GM19328 (cell line): ENCODE data around the gene PPP4R2.

Experiments
- ATAC-seq: cut with Tn5 transposase; IDR thresholded peaks from one replicate; pipeline ENCODE4 v1.9.1; 2021; ENCODE audit warnings: mild to moderate bottlenecking, moderate library complexity; ENCODE audit not compliant: unreplicated experiment

The PPP4R2 gene

DNA sequence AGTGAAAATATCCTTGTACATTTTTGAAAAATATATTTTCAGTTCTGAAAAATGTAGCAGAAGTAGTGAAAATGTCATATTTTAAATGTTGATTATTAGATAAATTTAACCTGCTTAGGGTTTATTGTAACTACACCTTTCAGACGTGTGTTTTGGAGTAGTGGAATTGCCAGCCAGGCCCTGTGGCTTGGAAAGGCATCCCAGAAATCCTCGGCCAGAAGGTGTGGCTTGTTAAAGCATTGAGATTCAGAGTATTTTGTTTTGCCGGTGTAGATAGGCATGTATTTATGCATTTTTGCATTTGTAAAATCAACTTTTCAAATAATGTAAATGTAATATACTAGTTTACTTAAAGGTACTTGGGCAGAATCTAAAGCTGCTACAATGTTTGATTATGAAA, 71.8 kb downstream of the PPP4R2 start:
- ATAC-seq: no peak

- no peak for ATAC-seq
These were observed 72.6 kb downstream of the PPP4R2 start for GRCh38 chr3:73069187-73069586.

DNA sequence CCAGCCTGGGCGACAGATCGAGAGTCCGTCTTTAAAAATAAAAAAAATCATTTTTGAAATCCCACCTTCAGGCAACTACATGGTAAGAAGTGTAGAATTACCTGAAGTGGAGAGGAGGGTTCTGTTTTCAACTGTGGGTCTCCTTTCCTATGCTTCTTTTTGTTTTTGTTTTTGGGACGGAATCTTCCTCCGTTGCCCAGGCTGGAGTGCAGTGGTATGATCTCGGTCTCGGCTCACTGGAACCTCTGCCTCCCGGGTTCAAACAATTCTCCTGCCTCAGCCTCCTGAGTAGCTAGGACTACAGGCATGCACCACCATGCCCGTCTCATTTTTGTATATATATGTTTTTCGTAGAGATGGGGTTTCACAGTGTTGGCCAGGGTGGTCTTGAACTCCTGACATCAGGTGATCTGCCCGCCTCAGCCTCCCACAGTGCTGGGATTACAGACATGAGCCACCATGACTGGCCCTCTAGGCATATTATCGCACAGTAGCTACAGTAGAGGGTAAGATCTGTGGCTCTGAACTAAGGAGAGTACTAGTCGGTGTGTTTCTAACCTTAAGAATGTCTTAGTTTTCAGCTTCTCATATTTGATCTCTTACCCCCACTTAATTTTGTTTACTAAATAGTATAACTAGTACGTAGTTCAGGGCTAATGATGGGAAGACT, 73.3 kb downstream of the PPP4R2 start:
- ATAC-seq: no peak

- no peak for ATAC-seq
These were observed 74.3 kb downstream of the PPP4R2 start for GRCh38 chr3:73070675-73071575.

DNA sequence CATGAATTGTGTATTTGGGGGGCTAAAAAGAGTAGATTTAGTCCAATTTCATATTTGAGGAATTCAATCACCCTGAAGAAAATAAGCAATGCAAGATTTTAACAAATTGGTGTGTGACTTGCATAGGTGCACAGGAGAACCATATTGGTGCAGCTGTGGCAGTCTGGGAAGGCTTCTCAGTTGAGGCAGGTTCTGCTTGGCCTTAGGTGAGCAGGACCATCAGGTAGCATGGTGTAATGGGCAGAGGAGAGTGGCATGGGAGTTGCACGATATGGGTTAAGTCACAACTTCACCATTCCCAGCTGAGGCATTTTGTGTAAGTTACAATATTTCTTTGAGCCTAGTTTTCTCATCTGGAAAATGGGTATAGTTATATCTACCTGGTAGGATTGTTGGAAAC, 75.3 kb downstream of the PPP4R2 start:
- ATAC-seq: no peak

- no peak for ATAC-seq
These were observed 76.0 kb downstream of the PPP4R2 start for GRCh38 chr3:73072634-73073033.

DNA sequence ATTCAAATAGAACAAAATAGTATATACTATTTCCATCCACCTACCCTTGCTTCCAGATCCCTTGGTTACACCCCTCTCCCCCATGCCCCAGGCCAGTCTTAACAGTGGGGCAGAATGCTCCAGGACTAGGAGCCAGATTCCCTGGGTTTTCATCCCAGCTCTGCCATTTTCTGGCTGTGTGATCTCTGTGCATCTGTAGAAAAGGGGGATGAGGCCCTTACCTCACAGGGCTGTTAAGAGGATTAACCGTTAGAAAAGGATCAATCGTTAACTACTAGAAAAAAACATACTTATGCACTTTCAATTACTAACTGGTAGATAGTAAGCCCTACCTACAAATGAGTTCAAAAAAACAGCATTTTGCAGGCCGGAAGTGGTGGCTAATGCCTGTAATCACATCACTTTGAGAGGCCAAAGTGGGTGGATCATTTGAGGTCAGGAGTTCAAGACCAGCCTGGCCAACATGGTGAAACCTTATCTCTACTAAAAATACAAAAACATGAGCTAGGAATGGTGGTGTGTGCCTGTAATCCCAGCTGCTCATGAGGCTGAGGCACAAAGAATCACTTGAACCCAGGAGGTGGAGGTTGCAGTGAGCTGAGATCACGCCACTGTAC, 76.6 kb downstream of the PPP4R2 start:
- no peak for ATAC-seq

GRCh38 chr3:73074781-73075180, 78.2 kb downstream of the PPP4R2 start:
- ATAC-seq: no peak

DNA sequence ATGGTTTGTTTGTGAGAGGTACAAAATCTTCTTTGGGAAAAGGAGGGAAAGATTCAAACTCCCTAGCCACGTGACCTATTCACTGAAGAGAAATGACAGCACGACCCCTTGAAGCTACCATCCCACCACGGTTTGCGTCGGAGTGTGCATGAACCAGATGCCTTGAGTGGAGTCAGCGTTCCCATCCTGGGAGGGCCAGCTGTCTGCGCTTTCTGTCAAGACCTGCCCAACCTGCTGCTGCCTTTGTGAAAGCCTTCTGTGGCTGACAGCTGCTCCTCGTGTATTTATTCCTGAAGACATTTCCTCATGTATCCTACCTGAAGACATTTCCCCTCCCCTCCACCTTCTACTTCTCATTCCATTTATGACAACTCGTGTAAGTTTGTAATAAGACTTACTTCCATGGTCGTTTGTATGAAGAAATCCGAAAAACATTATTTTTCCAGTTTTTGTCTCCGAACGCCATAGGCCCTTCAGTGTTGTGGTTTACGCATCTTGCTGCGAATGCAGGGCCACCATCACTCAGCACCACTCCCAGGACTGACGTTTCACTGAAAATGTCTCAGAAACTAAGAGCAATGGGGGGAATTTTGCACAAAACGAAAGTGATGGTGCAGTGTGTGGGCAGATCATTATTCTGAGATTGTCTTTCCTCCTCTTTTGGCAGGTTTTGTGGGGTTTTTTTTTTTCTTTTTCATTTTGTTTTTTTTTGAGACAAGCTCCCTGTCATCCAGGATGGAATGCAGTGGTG, 83.8 kb downstream of the PPP4R2 start:
- no peak for ATAC-seq

- ATAC-seq: no peak
These were observed 84.5 kb downstream of the PPP4R2 start for GRCh38 chr3:73081140-73081539.

DNA sequence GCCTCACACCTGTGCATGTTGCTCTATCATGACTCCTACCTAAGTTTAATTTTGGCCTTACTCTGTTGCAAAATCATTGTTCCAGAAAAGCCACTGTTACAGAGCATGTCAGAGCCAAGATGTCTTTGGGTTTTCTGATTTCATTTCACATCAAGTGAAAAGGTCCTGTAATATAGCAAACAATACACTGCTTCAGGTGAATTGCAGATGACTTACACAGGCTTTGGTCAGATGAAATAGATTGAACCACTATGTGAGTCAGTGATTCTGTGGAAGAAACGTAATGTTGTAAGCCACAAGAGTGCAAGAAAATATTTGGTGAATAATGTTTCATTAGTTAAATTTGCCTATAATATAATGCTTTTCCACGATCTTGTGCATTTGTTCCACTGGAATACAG, 87.6 kb downstream of the PPP4R2 start:
- ATAC-seq: no peak

GRCh38 chr3:73086071-73086494, 89.5 kb downstream of the PPP4R2 start:
- ATAC-seq: no peak

DNA sequence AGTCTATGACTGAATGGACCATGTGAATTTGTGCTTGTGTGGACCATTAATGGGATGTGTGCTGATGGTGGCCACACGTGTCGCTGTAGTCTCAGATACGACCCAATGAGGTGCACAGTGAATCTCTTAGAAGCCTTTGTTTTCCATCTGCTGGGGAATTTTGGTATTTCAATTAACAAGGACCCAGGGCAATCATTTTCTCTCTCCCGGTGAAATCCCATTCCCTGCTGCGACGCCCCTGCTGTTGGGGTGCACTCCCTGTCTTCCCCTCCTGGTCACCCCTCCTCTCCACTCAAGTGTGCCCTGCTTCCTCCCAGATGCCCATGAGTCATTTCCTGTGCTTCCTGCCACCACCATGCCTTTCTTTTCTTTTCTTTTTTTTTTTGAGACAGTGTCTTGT, 97.5 kb downstream of the PPP4R2 start:
- no peak for ATAC-seq

- ATAC-seq: no peak
These were observed 98.3 kb downstream of the PPP4R2 start for GRCh38 chr3:73094951-73095350.

- ATAC-seq: no peak
These were observed 99.6 kb downstream of the PPP4R2 start for GRCh38 chr3:73096169-73096568.

DNA sequence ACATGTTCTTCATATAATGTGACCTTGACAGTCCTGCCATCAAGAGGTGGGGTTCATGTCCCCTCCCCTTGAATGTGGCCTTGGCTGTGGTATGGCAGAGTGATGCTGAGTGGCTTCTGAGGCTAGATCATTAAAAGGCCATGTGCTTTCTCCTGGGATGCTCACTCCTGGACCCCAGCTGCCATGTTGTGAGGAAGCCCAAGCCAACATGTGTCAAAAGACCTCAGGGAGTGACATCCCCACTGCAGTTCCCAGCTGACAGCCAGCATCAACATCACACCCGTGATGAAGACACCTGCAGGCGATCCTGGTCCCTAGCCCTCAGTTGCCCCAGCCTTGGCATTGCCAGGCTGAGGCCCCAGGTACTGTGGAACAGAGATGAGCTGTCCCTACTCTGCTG, 101.4 kb downstream of the PPP4R2 start:
- no peak for ATAC-seq

GRCh38 chr3:73098873-73099272, 102.3 kb downstream of the PPP4R2 start:
- ATAC-seq: no peak

DNA sequence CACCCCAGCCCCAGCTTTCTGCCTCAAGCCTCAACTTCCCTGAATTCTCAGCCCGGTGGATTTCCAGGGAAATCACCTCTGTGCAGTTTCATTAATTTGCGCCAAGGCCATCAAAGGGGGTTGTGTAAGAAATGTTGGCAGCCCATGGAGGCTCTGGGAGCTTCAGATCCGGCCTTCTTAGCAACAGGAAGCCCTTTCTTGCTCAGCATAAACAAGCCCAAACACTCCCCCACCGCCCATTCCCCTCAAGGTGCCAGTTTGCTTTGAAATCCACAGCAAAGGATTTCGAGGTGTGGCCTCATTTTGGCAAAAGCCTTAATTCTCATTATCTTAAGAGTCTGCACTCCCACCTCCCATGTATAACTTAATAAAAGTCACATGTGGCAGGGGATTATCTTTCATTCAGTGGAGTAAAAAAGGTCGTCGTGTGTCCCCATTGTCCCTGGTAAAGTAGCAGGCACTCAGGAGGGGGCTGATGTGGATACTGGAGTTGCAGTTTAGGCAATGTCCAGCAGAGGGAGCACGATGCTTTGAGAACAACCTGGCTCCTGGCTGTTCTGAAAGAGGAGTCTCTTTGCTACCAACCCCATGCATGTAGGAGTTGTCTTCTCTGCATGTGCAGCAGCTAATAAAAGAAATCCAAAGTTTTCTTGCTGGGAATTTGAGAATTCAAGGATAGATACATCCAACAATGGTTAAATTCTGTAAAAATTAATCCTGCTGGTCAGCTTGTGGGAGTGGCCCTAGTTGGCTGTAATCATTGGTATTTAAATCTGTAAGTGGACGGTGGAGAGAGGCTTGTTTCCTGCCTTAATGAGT, 104.3 kb downstream of the PPP4R2 start:
- peak; percentile 89 for ATAC-seq

DNA sequence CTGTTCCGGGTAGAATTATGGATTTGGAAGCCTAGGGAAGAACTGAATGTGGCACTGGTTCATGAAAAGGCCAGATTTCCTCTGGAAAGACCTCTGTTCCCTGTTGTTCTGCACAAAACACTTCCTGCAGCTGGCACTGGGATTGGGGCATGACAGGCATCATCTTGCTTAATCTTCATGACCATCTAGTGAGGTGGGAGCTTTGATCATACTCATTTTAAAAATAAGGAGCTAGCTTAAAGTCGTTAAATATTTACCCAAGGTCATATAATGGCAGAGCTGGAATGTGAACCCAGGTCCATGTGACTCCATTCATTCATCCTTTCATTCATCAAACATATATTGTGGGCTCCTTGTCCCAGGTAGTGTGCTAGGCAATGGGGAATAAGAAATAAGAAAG, 105.3 kb downstream of the PPP4R2 start:
- no peak for ATAC-seq

DNA sequence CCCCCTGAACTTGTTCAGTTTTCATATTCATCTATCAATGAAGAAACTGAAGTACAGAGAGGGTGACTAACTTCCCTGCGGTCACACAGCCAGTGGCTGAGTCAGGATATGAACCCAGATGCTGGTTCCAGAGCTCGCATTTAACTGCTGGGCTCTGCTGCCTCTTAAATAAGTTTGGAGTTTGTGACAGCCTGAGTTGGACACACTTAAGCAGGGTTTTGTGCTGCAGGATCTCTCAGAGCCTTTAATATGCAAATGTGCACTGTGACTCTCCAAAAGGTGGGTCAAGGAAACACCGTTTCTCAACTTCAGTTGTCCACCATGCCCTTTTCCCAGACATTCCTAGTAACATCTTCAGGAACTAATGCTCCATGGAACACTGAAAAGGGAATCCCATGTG, 110.6 kb downstream of the PPP4R2 start:
- no peak for ATAC-seq
